Measurements from ENCODE around the gene DDX60.
"Not testable (repeated sequence)": the region's sequence is repeated elsewhere in the genome, so short reads cannot be mapped to it uniquely, and the experiment has no call there.

DDX60 gene

DNA sequence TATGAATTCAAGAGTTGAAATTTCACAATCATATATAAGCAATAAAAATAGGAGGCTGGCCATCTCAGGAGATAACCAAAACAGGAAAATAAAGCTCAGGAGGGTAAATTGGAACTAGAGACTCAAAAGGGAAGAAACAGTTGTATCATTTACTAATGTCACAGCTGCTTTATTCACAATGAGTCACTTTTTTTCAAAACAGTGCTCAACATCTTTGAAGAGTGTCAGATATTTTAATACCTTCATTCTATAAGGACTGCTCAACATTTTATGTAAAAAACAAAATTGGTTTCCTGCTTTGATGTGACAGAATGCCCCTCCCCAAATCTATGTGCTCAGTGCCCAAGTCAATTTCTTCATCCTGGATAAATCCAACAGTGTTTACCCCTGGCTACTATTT, 97.7 kb downstream of the DDX60 start:
- in situ Hi-C loops (cut with HindIII; ENCODE audit: low sequenced_read_pairs), result loop anchor here (5.0 kb wide), 1 partner anchor 36 kb away; no protein-coding TSS in a partner anchor

DNA sequence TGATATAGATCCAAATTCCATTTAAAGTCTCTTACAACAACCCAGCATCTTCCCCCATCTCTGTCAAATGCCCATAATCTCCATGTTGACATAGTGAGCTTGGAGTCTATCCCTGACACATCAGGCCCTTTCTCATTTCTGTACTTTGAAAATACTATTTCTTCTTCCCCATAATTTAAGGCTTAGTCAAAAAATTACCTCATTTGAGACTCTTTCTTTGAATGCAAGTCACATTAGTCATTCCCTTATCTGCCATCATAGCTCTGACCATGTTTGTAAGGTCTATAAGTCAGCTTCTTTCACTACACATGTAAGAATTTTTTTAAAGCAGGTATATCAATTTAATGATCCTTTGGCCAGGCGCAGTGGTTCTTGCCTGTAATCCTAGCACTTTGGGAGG, 99.9 kb downstream of the DDX60 start:
- in situ Hi-C loops (cut with HindIII; ENCODE audit: low sequenced_read_pairs), result no loop called here

DNA sequence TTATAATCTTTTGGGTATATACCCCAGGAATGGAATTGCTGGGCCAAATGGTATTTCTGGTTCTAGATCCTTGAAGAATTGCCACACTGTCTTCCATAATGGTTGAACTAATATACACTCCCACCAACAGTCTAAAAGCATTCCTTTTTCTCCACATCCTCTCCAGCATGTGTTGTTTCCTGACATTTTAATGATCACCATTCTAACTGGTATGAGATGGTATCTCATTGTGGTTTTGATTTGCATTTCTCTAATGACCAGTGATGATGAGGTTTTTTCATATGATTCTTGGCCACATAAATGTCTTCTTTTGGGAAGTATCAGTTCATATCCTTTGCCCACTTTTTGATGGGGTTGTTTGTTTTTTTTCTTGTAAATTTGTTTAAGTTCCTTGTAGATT, 105.0 kb downstream of the DDX60 start:
- in situ Hi-C loops (cut with HindIII; ENCODE audit: low sequenced_read_pairs), result not testable (repeated sequence)

DNA sequence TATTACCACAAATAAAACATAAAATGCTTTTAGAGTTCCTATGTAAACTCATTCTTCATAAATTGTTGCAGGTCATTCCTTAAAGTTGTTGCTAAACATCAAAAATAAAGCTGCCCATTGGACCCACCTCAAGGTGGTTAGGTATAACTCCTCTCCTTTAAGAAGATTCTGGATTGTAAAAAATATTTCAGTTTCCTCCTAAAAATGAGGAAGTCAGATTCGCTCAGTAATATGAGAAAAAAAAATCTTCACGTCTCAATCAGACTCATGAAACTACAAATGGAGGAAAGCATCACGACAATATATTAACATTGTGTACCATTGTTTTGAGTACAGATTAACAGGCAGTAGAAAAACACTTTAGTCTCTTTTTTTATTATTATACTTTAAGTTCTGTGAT, 105.9 kb downstream of the DDX60 start:
- in situ Hi-C loops (cut with HindIII; ENCODE audit: low sequenced_read_pairs), result no loop called here

DNA sequence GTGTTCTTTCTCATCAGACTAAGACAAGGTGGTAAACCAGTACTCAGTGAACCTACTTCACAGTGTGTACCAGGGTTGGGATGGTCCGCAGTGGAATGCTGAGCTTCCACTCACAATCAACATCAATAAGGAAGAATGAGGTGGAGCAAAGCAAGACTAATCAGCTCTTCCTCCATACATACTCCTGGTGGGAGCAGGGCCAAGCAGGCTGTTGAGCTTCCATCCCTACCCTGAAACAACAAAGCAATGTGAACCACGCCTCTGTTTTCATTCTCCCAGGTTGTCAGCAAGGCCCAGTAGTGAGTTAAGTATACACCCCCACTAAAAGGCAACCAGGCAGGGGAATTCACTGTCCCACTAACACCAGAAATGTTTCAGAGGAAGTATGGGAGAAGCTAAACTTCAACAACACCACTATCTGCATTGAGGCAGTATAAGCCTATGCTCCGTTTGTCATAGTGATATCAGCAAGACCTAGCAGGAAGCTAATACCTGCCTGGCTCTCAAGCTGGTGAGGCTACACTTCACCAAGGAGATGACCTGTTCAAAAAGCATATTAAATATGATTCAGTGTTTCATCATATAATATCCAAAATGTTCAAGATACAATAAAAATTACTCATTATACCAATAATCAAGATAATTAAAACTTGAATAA, 109.5 kb downstream of the DDX60 start:
- in situ Hi-C loops (cut with HindIII; ENCODE audit: low sequenced_read_pairs), result no loop called here

DNA sequence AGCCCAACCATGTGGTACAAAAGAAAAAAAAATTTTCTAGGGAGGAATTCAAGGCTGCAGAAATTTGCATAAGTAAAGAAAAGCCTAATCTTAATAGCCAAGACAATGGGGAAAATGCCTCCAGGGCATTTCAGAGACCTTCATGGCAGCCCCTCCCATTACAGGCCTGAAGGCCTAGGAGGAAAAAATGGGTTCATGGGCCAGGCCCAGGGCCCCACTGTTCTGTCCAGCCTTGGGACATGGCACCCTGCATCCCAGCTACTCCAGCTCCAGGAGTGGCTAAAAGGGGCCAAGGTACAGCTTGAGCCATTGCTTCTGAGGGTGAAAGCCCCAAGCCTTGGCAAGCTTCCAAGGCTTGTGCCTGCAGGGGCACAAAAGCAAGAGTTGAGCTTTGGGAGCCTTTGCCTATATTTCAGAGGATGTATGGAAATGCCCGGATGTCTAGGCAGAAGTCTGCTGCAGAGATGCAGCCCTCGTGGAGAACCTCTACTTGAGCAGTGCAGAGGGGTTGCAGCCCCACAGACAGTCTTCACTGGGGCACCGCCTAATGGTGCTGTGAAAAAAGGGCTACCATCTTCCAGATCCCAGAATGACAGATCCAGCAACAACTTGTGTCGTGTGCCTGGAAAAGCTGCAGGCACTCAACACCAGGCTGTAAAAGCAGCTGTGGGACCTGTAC, 115.2 kb downstream of the DDX60 start:
- in situ Hi-C loops (cut with HindIII; ENCODE audit: low sequenced_read_pairs), result no loop called here

DNA sequence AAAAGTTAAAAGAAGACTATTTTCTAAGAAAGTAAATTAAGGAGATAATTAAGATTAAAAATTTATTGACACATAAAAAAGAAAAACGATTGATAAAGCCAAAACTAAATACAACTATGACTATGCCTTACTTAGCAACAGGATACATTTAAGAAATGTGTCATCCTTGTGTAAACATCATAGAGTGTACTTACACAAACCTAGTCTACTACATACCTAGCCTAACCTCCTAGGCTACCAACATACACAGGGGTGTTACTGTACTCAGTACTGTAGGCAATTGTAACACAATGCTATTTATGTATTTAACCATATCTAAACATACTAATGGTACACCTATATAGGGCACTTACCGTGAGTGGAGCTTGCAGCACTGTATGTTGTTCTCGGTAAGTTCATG, 117.9 kb downstream of the DDX60 start:
- in situ Hi-C loops (cut with HindIII; ENCODE audit: low sequenced_read_pairs), result no loop called here

DNA sequence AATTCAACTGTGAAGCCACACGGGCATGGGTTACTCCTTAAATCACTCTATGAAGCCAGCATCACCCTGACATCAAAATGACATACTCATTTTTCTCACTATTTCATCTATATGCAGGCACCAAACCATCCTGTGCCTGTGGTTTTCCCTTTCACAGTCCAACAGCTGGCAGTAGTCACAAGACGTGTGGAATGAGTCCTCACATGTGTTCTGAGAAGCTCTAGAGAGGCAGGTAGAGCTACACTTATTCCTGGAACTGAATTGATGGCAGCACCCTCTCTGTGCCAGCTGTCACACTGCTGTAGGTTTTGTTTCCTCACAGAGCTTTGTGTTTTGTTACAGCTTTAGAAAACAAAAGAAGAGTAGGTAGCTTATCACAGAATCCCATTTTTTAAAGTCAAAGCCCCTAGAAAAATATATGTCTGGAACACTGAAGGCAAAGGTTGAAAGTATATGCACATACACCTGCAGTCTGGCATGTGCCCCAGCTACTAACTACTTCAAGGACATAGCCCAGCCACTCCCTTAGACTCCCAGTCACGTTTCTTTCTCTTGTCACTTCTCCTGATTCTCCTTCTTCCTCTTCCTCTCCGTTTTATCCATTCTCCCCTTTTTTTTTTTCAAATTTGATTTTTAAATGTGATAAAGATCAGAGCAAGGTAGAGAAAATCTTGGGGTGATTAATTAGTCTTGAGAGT, 119.1 kb downstream of the DDX60 start:
- in situ Hi-C loops (cut with HindIII; ENCODE audit: low sequenced_read_pairs), result loop anchor here (25.0 kb wide), 2 partner anchors 313 to 713 kb away; no protein-coding TSS in a partner anchor

DNA sequence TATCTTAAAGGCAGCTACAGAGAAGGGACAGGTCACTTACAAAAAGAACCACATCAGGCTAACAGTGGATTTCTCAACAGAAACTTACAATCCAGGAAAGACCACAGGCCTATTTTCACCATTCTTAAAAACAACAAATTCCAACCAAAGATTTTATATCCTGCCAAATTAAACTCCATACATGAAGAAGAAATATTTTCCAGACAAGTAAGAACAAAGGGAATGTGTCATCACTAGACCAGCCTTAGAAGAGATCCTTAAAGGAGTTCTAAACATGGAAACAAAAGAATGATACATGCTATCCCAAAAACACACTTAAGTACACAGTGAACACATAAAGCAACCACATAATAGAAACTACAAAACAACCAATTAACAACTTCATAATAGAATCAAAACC, 120.6 kb downstream of the DDX60 start:
- in situ Hi-C loops (cut with HindIII; ENCODE audit: low sequenced_read_pairs), result loop anchor here (25.0 kb wide), 2 partner anchors 314 to 714 kb away; no protein-coding TSS in a partner anchor

DNA sequence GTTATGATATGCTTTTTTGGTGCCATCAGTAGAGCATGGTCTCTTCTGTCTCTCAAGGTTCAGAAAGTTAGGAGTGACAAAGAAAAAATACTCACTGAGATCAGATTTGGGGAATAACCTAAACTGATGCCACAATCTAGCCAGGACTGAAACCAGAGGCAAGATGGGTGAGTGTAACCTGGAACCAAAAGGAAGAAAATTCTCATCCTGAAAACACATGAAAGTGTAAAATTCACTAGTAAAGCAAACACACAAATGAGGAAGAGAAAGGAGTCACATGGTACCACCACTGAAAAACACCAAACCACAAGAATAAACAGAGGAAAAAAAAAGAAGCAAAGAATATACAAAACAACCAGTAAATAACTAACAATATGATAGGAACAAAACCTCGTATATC, 129.8 kb downstream of the DDX60 start:
- in situ Hi-C loops (cut with HindIII; ENCODE audit: low sequenced_read_pairs), result loop anchor here (25.0 kb wide), 2 partner anchors 324 to 724 kb away; no protein-coding TSS in a partner anchor

DNA sequence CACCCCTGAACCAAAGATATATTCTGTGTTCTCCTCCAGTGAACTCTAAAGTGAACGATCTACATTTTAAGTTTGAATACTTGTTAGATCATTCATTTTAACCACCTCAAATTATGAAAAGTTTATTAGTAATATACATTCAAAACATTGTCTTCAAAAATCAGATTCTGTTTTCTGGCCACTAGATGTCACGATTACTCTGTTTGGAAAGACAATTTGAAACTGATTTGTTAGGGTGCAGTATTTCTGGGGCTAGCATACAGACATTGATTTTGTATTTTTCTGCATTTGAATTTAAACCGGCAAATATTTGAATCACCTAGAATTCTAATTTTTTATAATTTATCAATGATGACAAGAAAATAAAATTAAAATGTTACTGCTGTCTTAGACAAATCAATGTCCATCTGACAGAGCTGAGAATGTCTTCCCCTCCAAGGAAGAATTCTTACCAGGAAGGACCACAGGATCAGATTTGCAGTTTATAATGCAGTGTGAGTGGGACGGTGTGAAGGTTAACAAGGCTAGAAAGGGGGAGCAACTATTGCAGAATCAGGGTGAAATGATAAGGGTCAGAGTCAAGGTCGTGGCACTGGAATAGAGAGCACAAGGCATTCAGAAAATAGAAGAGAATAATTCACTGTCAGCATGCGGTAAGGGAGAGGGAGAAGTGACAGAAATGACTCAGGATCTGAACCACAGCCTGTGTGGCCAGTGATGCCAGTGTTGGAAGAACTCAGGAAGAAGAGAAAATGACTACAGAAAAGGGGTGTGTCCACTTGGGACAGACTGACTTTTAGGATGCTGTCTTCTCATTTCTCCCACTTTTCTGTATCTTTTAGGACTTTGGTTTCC, 134.6 kb downstream of the DDX60 start:
- in situ Hi-C loops (cut with HindIII; ENCODE audit: low sequenced_read_pairs), result loop anchor here (25.0 kb wide), 2 partner anchors 328 to 728 kb away; no protein-coding TSS in a partner anchor

DNA sequence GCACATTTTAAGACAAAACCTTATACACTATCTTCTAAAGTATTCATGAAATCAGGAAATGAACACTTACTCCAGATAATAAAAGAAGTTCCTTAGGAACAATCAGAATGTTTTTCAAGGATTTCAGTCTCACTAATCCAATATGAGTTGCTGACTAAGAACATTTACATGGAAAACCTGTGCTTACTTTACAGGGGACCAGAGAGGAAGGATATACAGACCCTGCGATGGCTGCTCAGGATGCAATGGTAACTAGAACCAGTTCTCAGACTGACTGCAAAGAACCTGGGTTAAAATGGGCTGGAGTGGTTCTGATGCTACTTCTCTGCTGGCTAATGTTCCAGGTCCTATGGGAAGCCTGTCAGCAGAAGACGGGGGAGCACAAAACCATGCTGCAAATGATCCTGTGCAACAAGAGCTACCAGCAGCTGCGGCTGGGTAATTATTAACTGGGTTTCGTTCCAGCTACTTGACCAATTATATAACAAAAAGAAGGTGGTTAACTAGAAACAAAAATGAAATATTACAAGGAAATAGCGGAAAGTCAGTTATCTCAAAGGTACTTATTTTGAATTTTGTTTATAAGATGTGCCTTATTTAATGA, 140.9 kb downstream of the DDX60 start:
- in situ Hi-C loops (cut with HindIII; ENCODE audit: low sequenced_read_pairs), result loop anchor here (25.0 kb wide), 2 partner anchors 335 to 735 kb away; no protein-coding TSS in a partner anchor

DNA sequence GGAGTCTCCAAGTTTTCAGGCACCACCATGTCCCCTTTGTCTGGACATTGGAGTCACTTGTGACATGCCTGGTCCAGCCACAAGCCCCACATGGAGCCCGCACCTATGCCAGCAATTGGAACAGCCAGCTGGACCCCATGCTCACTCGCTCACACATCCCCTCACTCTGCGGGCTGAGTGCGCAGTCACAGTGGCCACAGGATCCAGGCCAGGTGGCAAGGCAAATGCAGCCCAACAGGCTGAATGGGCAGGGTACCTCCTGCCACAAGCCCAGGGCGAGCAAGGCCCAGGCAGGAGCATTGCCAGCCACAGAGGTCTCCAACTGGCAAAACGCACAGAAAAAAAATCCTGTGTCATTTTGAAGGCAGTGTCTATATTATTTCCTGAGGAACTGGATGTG, 144.2 kb downstream of the DDX60 start:
- in situ Hi-C loops (cut with HindIII; ENCODE audit: low sequenced_read_pairs), result no loop called here

DNA sequence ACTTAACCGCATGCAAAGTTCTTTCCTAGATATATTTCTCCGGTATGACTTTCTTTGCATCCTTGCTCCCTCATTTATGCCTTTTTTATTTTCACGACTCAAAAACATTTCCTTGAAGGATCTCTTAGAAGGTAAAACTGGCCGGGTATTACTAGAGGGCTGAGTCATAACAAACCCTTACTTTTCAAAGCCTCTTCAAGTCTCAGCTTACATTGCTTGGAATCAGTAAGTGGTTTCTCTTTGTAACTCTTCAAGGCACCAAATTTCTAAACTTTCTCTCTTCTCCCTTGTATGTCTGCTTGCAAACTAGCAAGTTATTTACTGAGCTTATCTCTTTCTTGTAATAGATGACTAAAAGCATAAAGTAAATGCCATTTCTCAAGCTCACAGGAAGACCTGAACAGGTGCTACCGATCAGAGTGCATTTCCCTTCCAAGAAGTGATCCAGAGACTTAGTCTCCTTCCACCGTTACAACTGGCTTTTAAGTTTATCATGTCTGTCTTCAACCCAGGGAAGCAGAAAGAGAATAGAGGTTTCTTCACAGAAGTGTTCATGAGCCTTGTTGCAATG, 150.8 kb downstream of the DDX60 start:
- in situ Hi-C loops (cut with HindIII; ENCODE audit: low sequenced_read_pairs), result no loop called here

All from endothelial cell of hepatic sinusoid (primary cell).